Loucy (cell line): ENCODE results near the gene FAM240A.

ENCODE experiments used
- H2AFZ ChIP-seq: fragments of 200-600 bp; sonication (generic); 2 replicates; pipeline ENCODE4 v1.6.0; 2016; ENCODE audit warnings: antibody characterized with exemption, mild to moderate bottlenecking, low read length, moderate library complexity
- H3F3A ChIP-seq: fragments of 200-600 bp; 2 replicates; pipeline ENCODE4 v1.6.0; 2016; ENCODE audit warnings: antibody characterized with exemption, low read depth, mild to moderate bottlenecking
- H3K27me3 ChIP-seq: fragments of 200-600 bp; sonication (generic); 2 replicates; pipeline ENCODE4 v1.6.1; 2014; ENCODE audit warnings: low read length, mild to moderate bottlenecking; ENCODE audit not compliant: insufficient read depth, poor library complexity, severe bottlenecking
- H3K36me3 ChIP-seq: fragments of 200-600 bp; sonication (generic); 2 replicates; pipeline ENCODE4 v1.6.1; 2016; ENCODE audit warnings: low read length; ENCODE audit not compliant: insufficient read depth
- H3K4me1 ChIP-seq: fragments of 200-600 bp; sonication (generic); 2 replicates; pipeline ENCODE4 v1.5.1; 2014; ENCODE audit warnings: low read length, mild to moderate bottlenecking; ENCODE audit not compliant: insufficient read depth, poor library complexity, severe bottlenecking
- H3K4me2 ChIP-seq: fragments of 200-600 bp; sonication (generic); 2 replicates; pipeline ENCODE4 v1.6.0; 2014; ENCODE audit warnings: antibody characterized with exemption, low read length, low read depth, mild to moderate bottlenecking; ENCODE audit not compliant: poor library complexity, severe bottlenecking
- H3K4me3 ChIP-seq: fragments of 200-600 bp; sonication (generic); 2 replicates; pipeline ENCODE4 v1.5.1; 2014; ENCODE audit warnings: low read length, mild to moderate bottlenecking, mixed read lengths; ENCODE audit not compliant: poor library complexity, severe bottlenecking
- H3K79me2 ChIP-seq: fragments of 200-600 bp; sonication (generic); 2 replicates; pipeline ENCODE4 v1.6.1; 2014; ENCODE audit warnings: low read length; ENCODE audit not compliant: insufficient read depth
- H3K9ac ChIP-seq: fragments of 200-600 bp; sonication (generic); 2 replicates; pipeline ENCODE4 v1.6.0; 2014; ENCODE audit warnings: mild to moderate bottlenecking, low read depth, low read length, moderate library complexity; ENCODE audit not compliant: poor library complexity, severe bottlenecking
- H3K9me2 ChIP-seq: fragments of 200-600 bp; sonication (generic); replicated peaks from 2 replicates; pipeline ENCODE4 v1.6.1; 2016; ENCODE audit warnings: low read depth, low read length, mixed read lengths
- H3K9me3 ChIP-seq: fragments of 200-600 bp; sonication (generic); 2 replicates; pipeline ENCODE4 v1.6.1; 2014; ENCODE audit warnings: mild to moderate bottlenecking, antibody characterized with exemption, low read length, low read depth; ENCODE audit not compliant: insufficient read depth
- H4K20me1 ChIP-seq: fragments of 200-600 bp; sonication (generic); 2 replicates; pipeline ENCODE4 v1.6.0; 2014; ENCODE audit warnings: antibody characterized with exemption, low read length, mild to moderate bottlenecking; ENCODE audit not compliant: insufficient read depth, poor library complexity, severe bottlenecking
- CTCF ChIP-seq: fragments of 200-600 bp; sonication (generic); conservative IDR thresholded peaks from 2 replicates; pipeline ENCODE4 v1.5.1; 2014; ENCODE audit warnings: mild to moderate bottlenecking, antibody characterized with exemption, low read length
- EZH2phosphoT487 ChIP-seq: fragments of 200-600 bp; IDR thresholded peaks from 2 replicates; pipeline ENCODE4 v1.6.1; 2018; ENCODE audit warnings: antibody characterized with exemption, mild to moderate bottlenecking, moderate library complexity, borderline replicate concordance

The FAM240A gene

GRCh38 chr3:46643701-46644100, 31.4 kb downstream of the FAM240A start:
- no peak overlapping the region for H3K9ac ChIP-seq
- H3K36me3 ChIP-seq = no peaks in the 10 kb centered on the region
- H3K79me2 ChIP-seq = no peaks in the 10 kb centered on the region
- no peak for TF ChIP-seq CTCF
- no peak for TF ChIP-seq EZH2phosphoT487
- no peaks in the 10 kb centered on the region for H3K9me3 ChIP-seq
- H4K20me1 ChIP-seq = no peaks in the 10 kb centered on the region
- H3K9me2 ChIP-seq = no peaks in the 10 kb centered on the region
- no peak overlapping the region for H3K4me3 ChIP-seq
- no peaks in the 10 kb centered on the region for H3F3A ChIP-seq
- no peak overlapping the region for H2AFZ ChIP-seq
- H3K4me1 ChIP-seq = no peaks in the 10 kb centered on the region
- no peak overlapping the region for H3K4me2 ChIP-seq
- no peaks in the 10 kb centered on the region for H3K27me3 ChIP-seq

- no peak overlapping the region for H2AFZ ChIP-seq
- no peak overlapping the region for H3K4me2 ChIP-seq
- no peaks in the 10 kb centered on the region for H3K27me3 ChIP-seq
- H3F3A ChIP-seq = no peaks in the 10 kb centered on the region
- no peak overlapping the region for H3K4me3 ChIP-seq
- no peaks in the 10 kb centered on the region for H3K79me2 ChIP-seq
- peaks cover 3% of the 10 kb centered on the region; the same call in 1 of the 2 replicates for H3K9me3 ChIP-seq
- no peaks in the 10 kb centered on the region for H3K36me3 ChIP-seq
- H4K20me1 ChIP-seq = no peaks in the 10 kb centered on the region
- no peak for TF ChIP-seq CTCF
- TF ChIP-seq EZH2phosphoT487 = no peak
- H3K9me2 ChIP-seq = no peaks in the 10 kb centered on the region
- H3K9ac ChIP-seq = no peak overlapping the region
- no peaks in the 10 kb centered on the region for H3K4me1 ChIP-seq
Observed at GRCh38 chr3:46646700-46647099, 34.4 kb downstream of the FAM240A start.

GRCh38 chr3:46648096-46648495, 35.8 kb downstream of the FAM240A start:
- H3K9ac ChIP-seq = no peak overlapping the region
- H4K20me1 ChIP-seq = no peaks in the 10 kb centered on the region
- TF ChIP-seq CTCF = no peak
- no peak for TF ChIP-seq EZH2phosphoT487
- no peak overlapping the region for H2AFZ ChIP-seq
- no peaks in the 10 kb centered on the region for H3K27me3 ChIP-seq
- H3F3A ChIP-seq = no peaks in the 10 kb centered on the region
- H3K4me3 ChIP-seq = no peak overlapping the region
- H3K9me3 ChIP-seq = peaks cover 11% of the 10 kb centered on the region; the same call in 1 of the 2 replicates
- H3K9me2 ChIP-seq = no peaks in the 10 kb centered on the region
- no peaks in the 10 kb centered on the region for H3K36me3 ChIP-seq
- H3K4me2 ChIP-seq = no peak overlapping the region
- no peaks in the 10 kb centered on the region for H3K79me2 ChIP-seq
- no peaks in the 10 kb centered on the region for H3K4me1 ChIP-seq
